Smooth muscle cell (in vitro differentiated cells): Measurements from ENCODE around the gene CLASP1. TPM values are rescaled to one million over a fixed set of nuclear protein-coding genes. Genes with fewer than 3 reads are reported as not detected.

Experiments used
- DNase-seq: peaks from one replicate; lab custom pipeline; 2025; ENCODE audit not compliant: unreplicated experiment; lab: John Stamatoyannopoulos, UW
- H2AFZ ChIP-seq: fragments of 200-600 bp; sonication (generic); 2 replicates; pipeline ENCODE4 v1.6.0; 2016; ENCODE audit warnings: antibody characterized with exemption, low read depth, mild to moderate bottlenecking
- H3F3A ChIP-seq: fragments of 200-600 bp; sonication (generic); 2 replicates; pipeline ENCODE4 v1.6.0; 2017; ENCODE audit warnings: antibody characterized with exemption, low read depth
- H3K27ac ChIP-seq: fragments of 200-600 bp; sonication (generic); 2 replicates; pipeline ENCODE4 v1.5.1; 2016; ENCODE audit warnings: low read depth, mild to moderate bottlenecking
- H3K27me3 ChIP-seq: fragments of 200-600 bp; sonication (generic); 2 replicates; pipeline ENCODE4 v1.6.1; 2016; ENCODE audit warnings: low read depth, mild to moderate bottlenecking
- H3K36me3 ChIP-seq: fragments of 200-600 bp; sonication (generic); 2 replicates; pipeline ENCODE4 v1.5.1; 2016; ENCODE audit warnings: low read depth
- H3K4me1 ChIP-seq: fragments of 200-600 bp; sonication (generic); 2 replicates; pipeline ENCODE4 v1.5.1; 2016; ENCODE audit warnings: low read depth
- H3K4me2 ChIP-seq: fragments of 200-600 bp; sonication (generic); 2 replicates; pipeline ENCODE4 v1.6.0; 2016; ENCODE audit warnings: mild to moderate bottlenecking
- H3K4me3 ChIP-seq: fragments of 200-600 bp; sonication (generic); 2 replicates; pipeline ENCODE4 v1.5.1; 2016; ENCODE audit warnings: mild to moderate bottlenecking
- H3K79me2 ChIP-seq: fragments of 200-600 bp; sonication (generic); 2 replicates; pipeline ENCODE4 v1.6.0; 2016; ENCODE audit warnings: low read depth, mild to moderate bottlenecking
- H3K9ac ChIP-seq: fragments of 200-600 bp; sonication (generic); 2 replicates; pipeline ENCODE4 v1.6.0; 2016; ENCODE audit warnings: low read depth
- H3K9me3 ChIP-seq: fragments of 200-600 bp; sonication (generic); replicated peaks from 2 replicates; pipeline ENCODE4 v1.5.1; 2016; ENCODE audit warnings: low read depth
- H4K20me1 ChIP-seq: fragments of 200-600 bp; sonication (generic); 2 replicates; pipeline ENCODE4 v1.6.0; 2016; ENCODE audit warnings: low read depth
- CTCF ChIP-seq: fragments of 200-600 bp; sonication (generic); IDR thresholded peaks from 2 replicates; pipeline ENCODE4 v1.5.1; 2017; ENCODE audit warnings: borderline replicate concordance, mild to moderate bottlenecking, antibody characterized with exemption; ENCODE audit not compliant: insufficient read depth, poor library complexity, severe bottlenecking
- WGBS: methylation state at CpG from one replicate; pipeline ENCODE4 v1.1.7; 2016; ENCODE audit warnings: low lambda C conversion rate; 5-methylcytosine and 5-hydroxymethylcytosine counted together
- polyA plus RNA-seq: library from polyadenylated mRNA; unstranded; fragments of >200 nt; fragmentation: Nextera tagmentation; extraction: Ambion mirVana; gene quantifications from 2 replicates; pipeline ENCODE4 v1.2.1, GENCODE V29; 2016
- total RNA-seq: library from RNA; depleted of rRNA; stranded (reverse); fragments of >200 nt; gene quantifications from 2 replicates; pipeline ENCODE4 v1.2.3, GENCODE V29; 2014

The CLASP1 gene
- total and polyA plus RNA-seq, 2 experiments from 2014 or later: 15.0 to 33.8 TPM

- 96% methylated on average over 18 of the region's 18 CpGs for WGBS
- Histone ChIP-seq H4K20me1 (peaks cover 6% of the 10 kb centered on the region), H3K36me3 (peaks cover 4% of the 10 kb centered on the region), H3K4me2 (no peak overlapping the region), H3K9ac (no peak overlapping the region), H2AFZ (no peak overlapping the region), H3K4me3 (no peak overlapping the region), H3K9me3 (no peaks in the 10 kb centered on the region), H3K27ac (no peak overlapping the region), H3K4me1 (no peaks in the 10 kb centered on the region), H3K27me3 (no peaks in the 10 kb centered on the region), H3F3A (no peaks in the 10 kb centered on the region), H3K79me2 (no peaks in the 10 kb centered on the region)
- no peak for TF ChIP-seq CTCF
- DNase-seq: no peak
Measured at GRCh38 chr2:121418494-121419058, 230.7 kb downstream of the CLASP1 start.

- H3K9me3 ChIP-seq: no peaks in the 10 kb centered on the region
- H3K9ac ChIP-seq: no peak overlapping the region
- H3F3A ChIP-seq: no peaks in the 10 kb centered on the region
- no peaks in the 10 kb centered on the region for H3K4me1 ChIP-seq
- H3K4me3 ChIP-seq: no peak overlapping the region
- no peak for TF ChIP-seq CTCF
- H4K20me1 ChIP-seq: peaks cover 6% of the 10 kb centered on the region
- H3K27ac ChIP-seq: no peak overlapping the region
- no peak for DNase-seq
- no peaks in the 10 kb centered on the region for H3K79me2 ChIP-seq
- no peaks in the 10 kb centered on the region for H3K27me3 ChIP-seq
- peaks cover 4% of the 10 kb centered on the region for H3K36me3 ChIP-seq
- no peak overlapping the region for H3K4me2 ChIP-seq
- 96% methylated on average over 4 of the region's 4 CpGs for WGBS
- no peak overlapping the region for H2AFZ ChIP-seq
Measured at GRCh38 chr2:121417826-121418225, 231.4 kb downstream of the CLASP1 start.

- H3K27me3 ChIP-seq: no peaks in the 10 kb centered on the region
- no peak overlapping the region for H3K4me2 ChIP-seq
- H3K4me3 ChIP-seq: no peak overlapping the region
- no peak overlapping the region for H3K27ac ChIP-seq
- peaks cover 9% of the 10 kb centered on the region for H4K20me1 ChIP-seq
- no peak for DNase-seq
- H3K4me1 ChIP-seq: no peaks in the 10 kb centered on the region
- H3K9ac ChIP-seq: no peak overlapping the region
- no peak for TF ChIP-seq CTCF
- no peaks in the 10 kb centered on the region for H3K9me3 ChIP-seq
- no peaks in the 10 kb centered on the region for H3F3A ChIP-seq
- WGBS: 100% methylated on average over 1 of the region's 1 CpG
- H2AFZ ChIP-seq: no peak overlapping the region
- no peaks in the 10 kb centered on the region for H3K79me2 ChIP-seq
- H3K36me3 ChIP-seq: peaks cover 4% of the 10 kb centered on the region
Measured at GRCh38 chr2:121415727-121416126, 233.5 kb downstream of the CLASP1 start.

GRCh38 chr2:121412349-121412748 is 236.9 kb downstream of the CLASP1 start:
- H3K27me3 ChIP-seq: no peaks in the 10 kb centered on the region
- no peak for TF ChIP-seq CTCF
- no peak overlapping the region for H3K4me3 ChIP-seq
- no peak overlapping the region for H3K27ac ChIP-seq
- H3K79me2 ChIP-seq: no peaks in the 10 kb centered on the region
- WGBS: 94% methylated on average over 1 of the region's 1 CpG
- H3K9ac ChIP-seq: no peak overlapping the region
- no peaks in the 10 kb centered on the region for H3K4me1 ChIP-seq
- H4K20me1 ChIP-seq: peaks cover 9% of the 10 kb centered on the region
- no peak for DNase-seq
- peaks cover 4% of the 10 kb centered on the region for H3K36me3 ChIP-seq
- H3F3A ChIP-seq: no peaks in the 10 kb centered on the region
- H2AFZ ChIP-seq: no peak overlapping the region
- H3K9me3 ChIP-seq: no peaks in the 10 kb centered on the region
- no peak overlapping the region for H3K4me2 ChIP-seq
